Lower leg skin (tissue), 3 donors: ENCODE data around the gene DPP10.

Experiments
- POLR2A ChIP-seq, 2 donors: fragments of 450-650 bp; IDR thresholded peaks; one replicate each; pipeline ENCODE4 v1.6.1; 2016 to 2017; ENCODE audit warnings: antibody characterized with exemption in 2 of 2, mild to moderate bottlenecking in 1 of 2, moderate library complexity in 1 of 2
- TF ChIP-seq, protein P1 (sequence below), 3 donors: fragments of 450-650 bp; IDR thresholded peaks; one replicate each; pipeline ENCODE4 v1.5.1; 2016; ENCODE audit warnings: antibody characterized with exemption in 3 of 3, mild to moderate bottlenecking in 3 of 3, moderate library complexity in 2 of 3

DNA sequence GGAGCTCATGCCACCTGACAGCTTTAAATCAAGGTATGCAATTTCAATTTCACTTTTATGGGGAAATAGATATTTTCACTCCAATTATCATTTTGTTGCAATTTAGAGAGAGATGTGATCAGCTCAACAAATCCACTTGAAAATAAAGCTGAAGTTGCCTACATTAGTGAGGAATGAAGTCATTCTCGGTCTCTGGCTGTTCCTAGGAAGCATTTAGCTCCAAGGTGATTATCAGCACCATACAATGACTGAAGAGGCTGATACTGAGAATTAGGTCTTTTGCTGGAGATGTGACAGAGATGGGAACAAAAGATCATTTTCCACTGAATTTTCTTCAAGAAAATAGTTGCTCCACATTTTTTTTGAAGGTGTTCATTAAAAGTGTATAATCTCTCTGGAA is 1303.7 kb downstream of the DPP10 start:
- TF ChIP-seq, protein P1, sequence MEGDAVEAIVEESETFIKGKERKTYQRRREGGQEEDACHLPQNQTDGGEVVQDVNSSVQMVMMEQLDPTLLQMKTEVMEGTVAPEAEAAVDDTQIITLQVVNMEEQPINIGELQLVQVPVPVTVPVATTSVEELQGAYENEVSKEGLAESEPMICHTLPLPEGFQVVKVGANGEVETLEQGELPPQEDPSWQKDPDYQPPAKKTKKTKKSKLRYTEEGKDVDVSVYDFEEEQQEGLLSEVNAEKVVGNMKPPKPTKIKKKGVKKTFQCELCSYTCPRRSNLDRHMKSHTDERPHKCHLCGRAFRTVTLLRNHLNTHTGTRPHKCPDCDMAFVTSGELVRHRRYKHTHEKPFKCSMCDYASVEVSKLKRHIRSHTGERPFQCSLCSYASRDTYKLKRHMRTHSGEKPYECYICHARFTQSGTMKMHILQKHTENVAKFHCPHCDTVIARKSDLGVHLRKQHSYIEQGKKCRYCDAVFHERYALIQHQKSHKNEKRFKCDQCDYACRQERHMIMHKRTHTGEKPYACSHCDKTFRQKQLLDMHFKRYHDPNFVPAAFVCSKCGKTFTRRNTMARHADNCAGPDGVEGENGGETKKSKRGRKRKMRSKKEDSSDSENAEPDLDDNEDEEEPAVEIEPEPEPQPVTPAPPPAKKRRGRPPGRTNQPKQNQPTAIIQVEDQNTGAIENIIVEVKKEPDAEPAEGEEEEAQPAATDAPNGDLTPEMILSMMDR (IDR thresholded peaks at IDR 0.05) = no peak
- TF ChIP-seq POLR2A (IDR thresholded peaks at IDR 0.05) = no peak
